ENCODE measurements around the gene ST8SIA5. TPM values are rescaled to one million over a fixed set of nuclear protein-coding genes. Genes with fewer than 3 reads are reported as not detected.

Gene ST8SIA5
- total RNA-seq, 2 donors from 2014 or later: 0.14 TPM; not detected in 1

- no peak for ATAC-seq (ENCODE audit: insufficient number of reproducible peaks, low FRiP score, low read depth)
- no peak for DNase-seq (ENCODE audit: low spot score)
- TF ChIP-seq, protein P1, sequence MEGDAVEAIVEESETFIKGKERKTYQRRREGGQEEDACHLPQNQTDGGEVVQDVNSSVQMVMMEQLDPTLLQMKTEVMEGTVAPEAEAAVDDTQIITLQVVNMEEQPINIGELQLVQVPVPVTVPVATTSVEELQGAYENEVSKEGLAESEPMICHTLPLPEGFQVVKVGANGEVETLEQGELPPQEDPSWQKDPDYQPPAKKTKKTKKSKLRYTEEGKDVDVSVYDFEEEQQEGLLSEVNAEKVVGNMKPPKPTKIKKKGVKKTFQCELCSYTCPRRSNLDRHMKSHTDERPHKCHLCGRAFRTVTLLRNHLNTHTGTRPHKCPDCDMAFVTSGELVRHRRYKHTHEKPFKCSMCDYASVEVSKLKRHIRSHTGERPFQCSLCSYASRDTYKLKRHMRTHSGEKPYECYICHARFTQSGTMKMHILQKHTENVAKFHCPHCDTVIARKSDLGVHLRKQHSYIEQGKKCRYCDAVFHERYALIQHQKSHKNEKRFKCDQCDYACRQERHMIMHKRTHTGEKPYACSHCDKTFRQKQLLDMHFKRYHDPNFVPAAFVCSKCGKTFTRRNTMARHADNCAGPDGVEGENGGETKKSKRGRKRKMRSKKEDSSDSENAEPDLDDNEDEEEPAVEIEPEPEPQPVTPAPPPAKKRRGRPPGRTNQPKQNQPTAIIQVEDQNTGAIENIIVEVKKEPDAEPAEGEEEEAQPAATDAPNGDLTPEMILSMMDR (IDR thresholded peaks at IDR 0.05): no peak
Observed at GRCh38 chr18:46734981-46735380, 21.9 kb downstream of the ST8SIA5 start.

GRCh38 chr18:46733872-46734271, 23.0 kb downstream of the ST8SIA5 start:
- Histone ChIP-seq H3K4me3 (no peak overlapping the region), H3K27ac (no peak overlapping the region), H3K36me3 (no peaks in the 10 kb centered on the region), H3K9me3 (peaks cover 12% of the 10 kb centered on the region), H3K4me1 (ENCODE audit: control insufficient read depth in 1 of 2, low read depth in 2 of 2) (no peaks in the 10 kb centered on the region), H3K27me3 (replicated peaks; ENCODE audit: insufficient read depth) (no peaks in the 10 kb centered on the region)
- no peak for DNase-seq (ENCODE audit: low spot score)
- TF ChIP-seq, protein P1 (IDR thresholded peaks at IDR 0.05): no peak
- no peak for ATAC-seq (ENCODE audit: insufficient number of reproducible peaks, low FRiP score, low read depth)

More at GRCh38 chr18:46734981-46735380, 21.9 kb downstream of the ST8SIA5 start:
- H3K4me3 ChIP-seq: no peak overlapping the region
- no peaks in the 10 kb centered on the region for H3K27me3 ChIP-seq (replicated peaks; ENCODE audit: insufficient read depth)
- no peak overlapping the region for H3K27ac ChIP-seq
- peaks cover 10% of the 10 kb centered on the region for H3K9me3 ChIP-seq
- no peaks in the 10 kb centered on the region for H3K36me3 ChIP-seq
- H3K4me1 ChIP-seq (ENCODE audit: control insufficient read depth in 1 of 2, low read depth in 2 of 2): no peaks in the 10 kb centered on the region

- Histone ChIP-seq H3K9me3 (peaks cover 12% of the 10 kb centered on the region), H3K27ac (no peak overlapping the region), H3K27me3 (replicated peaks; ENCODE audit: insufficient read depth) (no peaks in the 10 kb centered on the region), H3K4me1 (ENCODE audit: control insufficient read depth in 1 of 2, low read depth in 2 of 2) (no peaks in the 10 kb centered on the region), H3K4me3 (no peak overlapping the region), H3K36me3 (no peaks in the 10 kb centered on the region)
- TF ChIP-seq, protein P1 (IDR thresholded peaks at IDR 0.05): no peak
- DNase-seq (ENCODE audit: low spot score) (no peak), ATAC-seq (ENCODE audit: insufficient number of reproducible peaks, low FRiP score, low read depth) (no peak)
Observed at GRCh38 chr18:46732801-46733200, 24.1 kb downstream of the ST8SIA5 start.

DNA sequence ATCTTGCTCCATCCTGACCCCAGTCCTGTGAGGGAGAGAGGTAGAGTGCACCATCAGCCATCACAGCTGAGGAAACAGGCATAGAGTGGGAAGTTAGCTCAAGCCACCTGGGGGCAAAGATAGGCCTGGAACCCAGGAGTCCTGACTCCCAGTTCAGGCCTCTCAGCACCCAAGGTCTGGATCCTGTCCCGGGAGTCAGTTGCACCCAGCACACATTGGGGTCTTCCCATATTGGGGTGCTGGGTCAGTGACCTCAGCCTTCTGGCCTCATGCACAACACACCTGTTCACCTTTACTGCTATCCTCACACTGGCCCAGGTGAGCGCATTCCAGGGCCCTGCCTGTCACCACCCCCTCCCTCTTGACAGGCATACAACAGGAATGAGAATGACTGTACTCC, 24.7 kb downstream of the ST8SIA5 start:
- Histone ChIP-seq H3K9me3 (peaks cover 12% of the 10 kb centered on the region), H3K27me3 (replicated peaks; ENCODE audit: insufficient read depth) (no peaks in the 10 kb centered on the region), H3K27ac (no peak overlapping the region), H3K36me3 (no peaks in the 10 kb centered on the region), H3K4me1 (ENCODE audit: control insufficient read depth in 1 of 2, low read depth in 2 of 2) (no peaks in the 10 kb centered on the region), H3K4me3 (no peak overlapping the region)
- no peak for ATAC-seq (ENCODE audit: insufficient number of reproducible peaks, low FRiP score, low read depth)
- no peak for DNase-seq (ENCODE audit: low spot score)
- TF ChIP-seq, protein P1 (IDR thresholded peaks at IDR 0.05): no peak

DNA sequence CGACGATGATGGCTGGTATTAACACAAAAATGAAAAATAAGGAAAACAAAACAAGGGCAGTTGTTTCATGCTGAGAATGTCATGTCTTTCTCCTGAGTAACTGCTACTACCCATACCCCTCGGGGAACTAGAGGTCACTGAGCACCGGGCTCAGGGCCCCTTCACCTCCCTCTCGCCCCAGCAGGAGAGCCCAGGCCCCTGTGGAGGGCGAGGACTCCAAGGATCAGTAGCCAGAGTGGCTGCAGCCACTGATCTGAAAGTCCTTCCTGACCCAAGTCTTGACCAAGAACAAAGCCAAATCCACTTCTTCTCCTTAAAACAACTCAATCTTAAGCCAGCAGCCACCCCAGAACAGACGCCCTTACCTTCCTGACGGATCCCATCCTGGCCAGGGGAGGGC, 25.5 kb downstream of the ST8SIA5 start:
- DNase-seq (ENCODE audit: low spot score): no peak
- ATAC-seq (ENCODE audit: insufficient number of reproducible peaks, low FRiP score, low read depth): no peak
- TF ChIP-seq, protein P1 (IDR thresholded peaks at IDR 0.05): no peak

More for the DNA sequence above, 25.5 kb downstream of the ST8SIA5 start:
- H3K36me3 ChIP-seq: no peaks in the 10 kb centered on the region
- H3K4me3 ChIP-seq: no peak overlapping the region
- no peaks in the 10 kb centered on the region for H3K27me3 ChIP-seq (replicated peaks; ENCODE audit: insufficient read depth)
- H3K27ac ChIP-seq: no peak overlapping the region
- no peaks in the 10 kb centered on the region for H3K4me1 ChIP-seq (ENCODE audit: control insufficient read depth in 1 of 2, low read depth in 2 of 2)
- peaks cover 12% of the 10 kb centered on the region for H3K9me3 ChIP-seq
